ENCODE results near the gene TRIM63.

- TF ChIP-seq CTCF (IDR thresholded peaks at IDR 0.05) (no peak), REST (IDR thresholded peaks at IDR 0.05; ENCODE audit: insufficient read depth in 1 of 2, low read depth in 2 of 2, low read length in 1 of 2) (no peak), POLR2AphosphoS5 (IDR thresholded peaks at IDR 0.05; ENCODE audit: low read depth, low read length) (no peak), TCF7L2 (IDR thresholded peaks at IDR 0.05; ENCODE audit: low read depth, low read length) (no peak)
Observed at GRCh38 chr1:26089125-26089524, 21.7 kb upstream of the TRIM63 start.

Measured in Panc1 (cell line).